GM18870 (cell line): Measurements from ENCODE around the gene DCLRE1B.
"Not testable (repeated sequence)": the region's sequence is repeated elsewhere in the genome, so short reads cannot be mapped to it uniquely, and the experiment has no call there.

Experiments used
- ATAC-seq: cut with Tn5 transposase; IDR thresholded peaks from one replicate; pipeline ENCODE4 v1.9.1; 2021; ENCODE audit warnings: moderate library complexity; ENCODE audit not compliant: unreplicated experiment

Gene DCLRE1B

GRCh38 chr1:113946112-113946511 lies 41.0 kb downstream of the DCLRE1B start:
- ATAC-seq = no peak

- no peak for ATAC-seq
Observed at GRCh38 chr1:113946678-113947387, 41.7 kb downstream of the DCLRE1B start.

DNA sequence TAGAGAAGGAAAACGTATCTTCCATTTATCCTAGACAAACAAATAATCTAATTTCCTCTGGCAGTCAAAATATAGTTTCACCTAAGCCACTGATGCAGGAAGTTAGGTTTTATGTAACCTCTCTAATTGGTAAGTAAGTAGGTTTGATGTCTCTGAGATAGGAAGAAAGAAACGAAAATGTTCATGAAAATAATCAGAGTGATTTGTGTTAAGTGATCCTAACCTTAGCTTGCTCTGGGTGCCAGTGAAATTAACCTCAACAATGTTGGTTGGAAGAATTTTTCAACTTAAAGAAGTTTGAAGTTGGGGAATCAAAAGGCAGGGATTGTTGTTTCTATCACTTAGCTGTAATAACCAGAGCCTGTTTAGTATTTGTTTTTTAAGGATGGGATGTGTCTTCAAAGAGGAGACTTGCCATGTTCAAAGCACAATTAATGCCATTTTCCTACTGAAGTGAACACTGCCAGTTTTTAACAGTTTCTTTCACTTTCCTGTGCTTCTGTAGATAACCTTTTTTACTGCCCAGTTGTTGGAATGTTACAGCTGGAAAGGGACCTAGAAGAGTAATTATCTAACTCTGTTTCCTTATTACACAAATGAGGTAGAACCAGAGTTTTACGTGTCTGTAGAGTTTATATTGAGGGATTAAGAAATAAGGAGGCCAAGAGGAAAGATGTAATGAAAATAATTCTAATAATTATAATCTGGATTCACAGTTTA lies 42.4 kb downstream of the DCLRE1B start:
- ATAC-seq = no peak

DNA sequence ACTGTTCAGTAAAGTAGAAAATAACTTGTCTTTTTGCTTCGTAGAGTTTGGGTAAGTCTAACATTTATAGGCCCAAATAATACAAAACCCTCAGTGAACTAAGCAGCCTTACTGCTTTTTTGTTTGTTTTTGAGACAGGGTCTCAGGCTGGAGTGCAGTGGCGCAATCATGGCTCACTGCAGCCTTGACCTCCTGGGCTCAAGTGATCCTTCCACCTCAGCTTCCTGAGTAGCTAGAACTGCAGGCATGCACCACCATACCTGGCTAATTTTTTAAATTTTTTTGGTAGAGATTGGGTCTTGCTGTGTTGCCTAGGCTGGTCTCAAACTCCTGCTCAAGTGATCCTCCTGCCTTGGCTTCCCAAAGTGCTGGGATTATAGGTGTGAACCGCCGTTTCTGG lies 43.0 kb downstream of the DCLRE1B start:
- not testable (repeated sequence) for ATAC-seq

DNA sequence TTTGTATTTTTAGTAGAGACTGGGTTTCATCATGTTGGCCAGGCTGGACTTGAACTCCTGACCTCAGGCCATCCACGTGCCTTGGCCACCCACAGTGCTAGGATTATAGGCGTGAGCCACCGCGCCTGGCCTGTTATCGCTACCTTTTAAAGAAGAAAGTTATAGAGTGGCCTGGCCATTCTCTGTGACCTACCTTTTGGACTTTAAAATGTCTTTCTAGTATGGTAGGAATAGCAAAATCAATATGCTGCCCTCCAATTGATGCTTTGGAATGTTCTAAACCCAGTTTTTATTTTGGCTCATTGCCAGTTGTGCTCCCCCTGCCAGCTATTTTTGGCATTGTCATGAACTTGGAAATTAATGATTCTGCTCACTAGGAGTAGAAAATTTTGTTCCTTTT lies 43.9 kb downstream of the DCLRE1B start:
- no peak for ATAC-seq

GRCh38 chr1:113950908-113951307 lies 45.8 kb downstream of the DCLRE1B start:
- no peak for ATAC-seq

GRCh38 chr1:113951719-113952118 lies 46.6 kb downstream of the DCLRE1B start:
- ATAC-seq = no peak

DNA sequence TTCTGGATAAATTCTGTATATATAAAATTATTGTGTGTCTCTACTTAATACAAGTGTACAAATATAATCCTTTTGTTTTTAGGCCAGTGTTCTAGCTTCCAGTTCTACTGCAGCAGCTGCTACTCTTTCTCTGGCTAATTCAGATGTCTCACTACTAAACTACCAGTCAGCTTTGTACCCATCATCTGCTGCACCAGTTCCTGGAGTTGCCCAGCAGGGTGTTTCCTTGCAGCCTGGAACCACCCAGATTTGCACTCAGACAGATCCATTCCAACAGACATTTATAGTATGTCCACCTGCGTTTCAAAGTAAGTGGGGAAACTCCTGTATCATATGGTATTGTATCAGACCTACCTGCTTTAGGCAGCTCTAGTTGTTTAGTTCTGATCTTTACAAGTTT lies 52.9 kb downstream of the DCLRE1B start:
- ATAC-seq = no peak

DNA sequence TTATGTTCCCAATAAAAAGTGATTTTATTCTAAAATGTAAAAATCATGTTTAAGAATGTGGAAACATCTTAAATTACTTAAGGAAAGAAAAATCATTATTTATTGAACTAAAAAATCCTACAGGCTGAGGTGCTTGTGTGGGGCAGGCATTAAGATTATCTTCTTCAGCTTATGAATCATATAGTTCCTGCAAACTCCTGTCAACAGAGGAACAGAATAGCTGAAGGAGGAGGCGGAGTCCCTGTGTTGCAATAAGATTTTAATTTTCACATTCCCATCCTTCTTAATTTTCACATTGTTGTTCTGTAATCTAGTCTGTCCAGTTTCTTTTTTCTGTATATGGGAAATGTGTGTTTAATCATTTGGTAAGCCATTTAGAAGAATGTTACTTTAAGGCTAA lies 53.6 kb downstream of the DCLRE1B start:
- ATAC-seq = no peak

- no peak for ATAC-seq
Observed at GRCh38 chr1:113963281-113963906, 58.3 kb downstream of the DCLRE1B start.
